ENCODE measurements around the gene TMEM121B. TPM values are rescaled to one million over a fixed set of nuclear protein-coding genes. Genes with fewer than 3 reads are reported as not detected.
A peak's percentile ranks its signal among the peaks of the same experiment; 100 is the strongest.

The TMEM121B gene
- total RNA-seq, 2 donors from 2014 or later, result 0.26 TPM; not detected in 1

- Histone ChIP-seq H3K4me1 (peaks cover 26% of the 10 kb centered on the region), H3K36me3 (replicated peaks in 1 of 2; ENCODE audit: insufficient read depth in 1 of 2, low read depth in 2 of 2) (no peaks in the 10 kb centered on the region), H3K4me3 (peak overlapping the region in 1 of 2 donors; percentile 88), H3K27me3 (no peaks in the 10 kb centered on the region), H3K9me3 (no peaks in the 10 kb centered on the region), H3K27ac (no peak overlapping the region)
- TF ChIP-seq POLR2A (IDR thresholded peaks at IDR 0.05) (no peak), CTCF (IDR thresholded peaks at IDR 0.05) (no peak)
- 78 to 86% methylated on average over 7 of the region's 7 CpGs for WGBS, 2 donors
- no peak for ATAC-seq
- no peak for DNase-seq
- intact Hi-C loops (cut with DNase I), result loop anchor here (5.0 kb wide), 1 partner anchor 81 kb away; no protein-coding TSS in a partner anchor
Observed at GRCh38 chr22:17086296-17086695, 34.9 kb downstream of the TMEM121B start.

DNA sequence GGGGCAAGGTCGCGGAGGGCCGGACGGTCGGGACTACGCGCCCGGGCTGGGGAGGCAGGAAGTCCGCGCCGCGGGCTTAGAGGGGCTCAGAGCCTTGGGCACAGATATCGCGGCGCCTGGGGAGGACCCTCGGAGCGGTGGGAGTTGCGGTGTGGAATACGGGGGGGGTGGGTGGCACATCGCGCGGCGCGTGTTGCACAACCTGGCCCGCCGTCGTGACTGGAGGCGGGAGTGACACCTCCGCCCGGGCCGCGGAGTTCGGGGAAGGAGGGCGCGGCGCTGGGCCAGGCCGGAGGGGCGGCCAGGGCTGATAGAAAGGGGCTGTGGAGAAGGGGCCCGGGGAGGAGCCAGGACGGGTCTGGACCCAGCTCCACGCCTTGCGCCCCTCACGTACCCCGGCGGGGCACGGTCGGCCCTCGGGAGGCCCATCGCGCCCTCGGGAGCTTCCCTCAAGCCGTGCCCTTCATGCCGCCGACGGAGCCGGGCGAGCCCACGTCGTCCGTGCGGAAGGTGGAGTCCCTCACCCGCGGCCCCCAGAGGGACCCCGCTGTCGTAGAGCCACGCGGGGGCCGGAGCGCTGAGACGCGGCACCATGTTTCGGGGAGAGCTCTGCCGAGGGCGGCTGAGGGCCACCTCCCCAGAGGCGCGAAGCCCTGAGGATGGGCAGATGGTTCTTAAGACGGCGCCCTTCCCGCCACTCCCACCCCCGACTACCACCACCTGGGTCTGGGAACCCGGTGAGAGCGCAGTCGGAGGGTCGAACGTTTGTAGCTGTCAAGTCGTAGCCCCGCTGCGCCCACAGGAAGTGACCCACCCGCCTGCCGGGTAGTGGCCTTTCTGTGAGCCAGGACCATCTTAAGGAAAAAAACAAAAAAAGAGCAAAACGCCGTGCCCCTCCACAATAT, 35.6 kb downstream of the TMEM121B start:
- H3K4me3 ChIP-seq, result peak overlapping the region; percentile 74 to 88
- peaks cover 26% of the 10 kb centered on the region for H3K4me1 ChIP-seq
- DNase-seq, result peak; percentile 31 to 50 (median 45)
- intact Hi-C loops (cut with DNase I), result loop anchor here (5.0 kb wide), 1 partner anchor 82 kb away; no protein-coding TSS in a partner anchor
- peak; percentile 50 for ATAC-seq
- TF ChIP-seq POLR2A (IDR thresholded peaks at IDR 0.05), result no peak
- TF ChIP-seq CTCF (IDR thresholded peaks at IDR 0.05), result no peak
- no peaks in the 10 kb centered on the region for H3K36me3 ChIP-seq (replicated peaks in 1 of 2; ENCODE audit: insufficient read depth in 1 of 2, low read depth in 2 of 2)
- H3K27ac ChIP-seq, result peak overlapping the region; percentile 48 to 95 (median 80)
- WGBS, 2 donors, result 8 to 19% methylated on average over 38 to 79 of the region's 92 CpGs
- H3K9me3 ChIP-seq, result no peaks in the 10 kb centered on the region
- H3K27me3 ChIP-seq, result no peaks in the 10 kb centered on the region

- peak within 1 kb of the TSS; percentile 74 to 88 for H3K4me3 ChIP-seq
- peak; percentile 99 for ATAC-seq
- intact Hi-C loops (cut with DNase I), result loop anchor here (5.0 kb wide), 1 partner anchor 83 kb away; no protein-coding TSS in a partner anchor
- H3K9me3 ChIP-seq, result no peaks in the 10 kb centered on the region
- H3K27ac ChIP-seq, result peak within 1 kb of the TSS; percentile 48 to 95 (median 80)
- H3K36me3 ChIP-seq (replicated peaks in 1 of 2; ENCODE audit: insufficient read depth in 1 of 2, low read depth in 2 of 2), result no peaks in the 10 kb centered on the region
- WGBS, 2 donors, result 1 to 2% methylated on average over 5 to 68 of the region's 68 CpGs
- TF ChIP-seq POLR2A (IDR thresholded peaks at IDR 0.05) (peak; percentile 67 to 80 (median 77)), CTCF (IDR thresholded peaks at IDR 0.05) (no peak)
- peak; percentile 93 to 94 (median 94) for DNase-seq
- H3K27me3 ChIP-seq, result no peaks in the 10 kb centered on the region
- peaks cover 26% of the 10 kb centered on the region for H3K4me1 ChIP-seq
Observed at GRCh38 chr22:17084554-17085276, 36.4 kb downstream of the TMEM121B start, which contains the start of gene IL17RA. TSS of gene IL17RA (plus strand) at chr22:17085000. CDS start at chr22:17085092, 92 bp downstream.

GRCh38 chr22:17083811-17084441, 37.2 kb downstream of the TMEM121B start:
- H3K36me3 ChIP-seq (replicated peaks in 1 of 2; ENCODE audit: insufficient read depth in 1 of 2, low read depth in 2 of 2), result no peaks in the 10 kb centered on the region
- no peaks in the 10 kb centered on the region for H3K27me3 ChIP-seq
- DNase-seq (peak in 1 of 4 donors; percentile 21), ATAC-seq (no peak)
- H3K4me1 ChIP-seq, result peaks cover 26% of the 10 kb centered on the region
- H3K27ac ChIP-seq, result peak overlapping the region in 3 of 4 donors; percentile 68 to 95 (median 91)
- no peak overlapping the region for H3K4me3 ChIP-seq
- no peak for TF ChIP-seq CTCF (IDR thresholded peaks at IDR 0.05)
- TF ChIP-seq POLR2A (IDR thresholded peaks at IDR 0.05), result no peak
- H3K9me3 ChIP-seq, result no peaks in the 10 kb centered on the region
- intact Hi-C loops (cut with DNase I), result no loop called here
- 88 to 91% methylated on average over 33 of the region's 33 CpGs for WGBS, 2 donors

Measured in body of pancreas (tissue), 4 donors.